A549 treated with AZD9567 at 1 μM for 4 hours (cell line): ENCODE results near the gene NPTX2. TPM values are rescaled to one million over a fixed set of nuclear protein-coding genes. Genes with fewer than 3 reads are reported as not detected.

Source experiments
- total RNA-seq: library from RNA; stranded (reverse); fragments of 200-300 nt; extraction: Qiagen RNA extraction; gene quantifications from 5 replicates; pipeline ENCODE4 v1.2.3, GENCODE V29; 2022; ENCODE audit not compliant: insufficient read depth

The NPTX2 gene, protein sequence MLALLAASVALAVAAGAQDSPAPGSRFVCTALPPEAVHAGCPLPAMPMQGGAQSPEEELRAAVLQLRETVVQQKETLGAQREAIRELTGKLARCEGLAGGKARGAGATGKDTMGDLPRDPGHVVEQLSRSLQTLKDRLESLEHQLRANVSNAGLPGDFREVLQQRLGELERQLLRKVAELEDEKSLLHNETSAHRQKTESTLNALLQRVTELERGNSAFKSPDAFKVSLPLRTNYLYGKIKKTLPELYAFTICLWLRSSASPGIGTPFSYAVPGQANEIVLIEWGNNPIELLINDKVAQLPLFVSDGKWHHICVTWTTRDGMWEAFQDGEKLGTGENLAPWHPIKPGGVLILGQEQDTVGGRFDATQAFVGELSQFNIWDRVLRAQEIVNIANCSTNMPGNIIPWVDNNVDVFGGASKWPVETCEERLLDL
- total RNA-seq, result 0.14 to 0.28 TPM (median 0.24 TPM) in 4 of 5 replicates, not detected in the other

DNA sequence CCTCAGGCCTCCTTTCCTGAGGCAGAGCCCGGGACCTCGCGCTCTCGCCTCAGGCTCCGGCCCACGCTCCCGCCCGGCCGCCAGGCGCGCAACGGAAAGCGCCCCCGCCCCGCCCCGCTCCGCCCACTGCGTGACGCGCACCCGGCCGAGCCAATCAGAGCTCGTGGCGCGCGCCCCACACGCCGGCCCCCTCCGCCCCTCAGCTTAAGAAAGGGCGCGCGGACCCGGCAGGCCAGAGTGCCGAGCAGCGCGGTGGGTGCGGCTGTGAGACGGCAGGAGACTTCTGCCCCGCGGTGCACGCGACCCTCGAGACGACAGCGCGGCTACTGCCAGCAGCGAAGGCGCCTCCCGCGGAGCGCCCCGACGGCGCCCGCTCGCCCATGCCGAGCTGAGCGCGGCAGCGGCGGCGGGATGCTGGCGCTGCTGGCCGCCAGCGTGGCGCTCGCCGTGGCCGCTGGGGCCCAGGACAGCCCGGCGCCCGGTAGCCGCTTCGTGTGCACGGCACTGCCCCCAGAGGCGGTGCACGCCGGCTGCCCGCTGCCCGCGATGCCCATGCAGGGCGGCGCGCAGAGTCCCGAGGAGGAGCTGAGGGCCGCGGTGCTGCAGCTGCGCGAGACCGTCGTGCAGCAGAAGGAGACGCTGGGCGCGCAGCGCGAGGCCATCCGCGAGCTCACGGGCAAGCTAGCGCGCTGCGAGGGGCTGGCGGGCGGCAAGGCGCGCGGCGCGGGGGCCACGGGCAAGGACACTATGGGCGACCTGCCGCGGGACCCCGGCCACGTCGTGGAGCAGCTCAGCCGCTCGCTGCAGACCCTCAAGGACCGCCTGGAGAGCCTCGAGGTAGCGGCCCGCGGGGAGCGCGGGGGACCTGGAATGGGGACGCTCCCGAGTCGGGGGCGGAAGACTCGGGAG is at the start of gene NPTX2:
Gene NPTX2 (plus strand): TSS at position 235 of the 909 bp plus-strand sequence. CDS start 177 bp downstream, at position 412.

Other genes with a start within 250 kb of the NPTX2 start
- 39.4 to 49.3 TPM (median 40.9 TPM) in 5 replicates for gene BAIAP2L1, start 216.2 kb upstream of the NPTX2 start, total RNA-seq